Endothelial cell of umbilical vein (primary cell): Measurements from ENCODE around the gene NUDT5. TPM values are rescaled to one million over a fixed set of nuclear protein-coding genes. Genes with fewer than 3 reads are reported as not detected.

ENCODE experiments used
- BruUV-seq: library from RNA; stranded (reverse); fragments of 400-500 nt; replicated peaks from 2 replicates; lab custom pipeline; 2021; lab: Mats Ljungman, UMichigan
- CTCF ChIA-PET: fragments of 300-600, 350-600 bp; sonication (Branson Sonifier 250); formaldehyde crosslinking; loops from one replicate; lab custom pipeline; 2021; ENCODE audit warnings: antibody characterized with exemption, inconsistent platforms; lab: Charles Lee
- POLR2A ChIA-PET: fragments of 300-600, 350-600 bp; sonication (Branson Sonifier 250); formaldehyde crosslinking; loops from one replicate; lab custom pipeline; 2021; ENCODE audit warnings: antibody characterized with exemption, inconsistent platforms; lab: Charles Lee
- DNase-seq: peaks from one replicate; pipeline ENCODE4 v3.0.0-alpha.2; 2011; ENCODE audit warnings: low read depth, low spot score
- FAIRE-seq: peaks from 2 replicates; lab custom pipeline; 2011; peaks lifted over from hg19 to GRCh38; lab: Jason Lieb, UNC
- H2AFZ ChIP-seq: 2 replicates; pipeline ENCODE4 v1.6.0; 2012; ENCODE audit warnings: low read depth, low read length, control low read depth, inconsistent platforms
- H3K27ac ChIP-seq: 2 replicates; pipeline ENCODE4 v1.5.1; 2011; ENCODE audit warnings: low read depth, mild to moderate bottlenecking, control low read depth, low read length, moderate library complexity; ENCODE audit not compliant: insufficient read depth
- H3K27me3 ChIP-seq, 2 experiments: 2 replicates each; pipeline versions ENCODE4 v1.6.0 to v1.6.1; 2011; ENCODE audit warnings: low read length in 2 of 2, mixed read lengths in 1 of 2; ENCODE audit not compliant: control insufficient read depth in 2 of 2, insufficient read depth in 2 of 2
- H3K36me3 ChIP-seq, 2 experiments: 2 replicates in 1 of 2; 3 replicates in 1 of 2; pipeline ENCODE4 v1.5.1; 2011; ENCODE audit warnings: low read length in 2 of 2, mild to moderate bottlenecking in 1 of 2, moderate library complexity in 1 of 2; ENCODE audit not compliant: control insufficient read depth in 2 of 2, insufficient read depth in 2 of 2; ENCODE audit errors: extremely low read depth in 1 of 2
- H3K4me1 ChIP-seq: 3 replicates; pipeline ENCODE4 v1.5.1; 2011; ENCODE audit warnings: mild to moderate bottlenecking, low read length; ENCODE audit not compliant: control insufficient read depth, insufficient read depth; ENCODE audit errors: extremely low read depth
- H3K4me2 ChIP-seq: 2 replicates; pipeline ENCODE4 v1.6.1; 2011; ENCODE audit warnings: low read length, control low read depth, mixed read lengths; ENCODE audit not compliant: insufficient read depth
- H3K4me3 ChIP-seq, 3 experiments: fragments of 200-600 bp in 1 of 3; sonication (generic), shearing (Covaris generic) in 1 of 3; replicated peaks in 1 of 3; 2 replicates each; pipeline ENCODE4 v1.5.1; 2011 to 2016; ENCODE audit warnings: control low read depth in 3 of 3, low read length in 3 of 3, mild to moderate bottlenecking in 2 of 3, inconsistent platforms in 1 of 3, low read depth in 1 of 3, moderate library complexity in 1 of 3; ENCODE audit not compliant: insufficient read depth in 1 of 3
- H3K79me2 ChIP-seq: 2 replicates; pipeline ENCODE4 v1.6.0; 2012; ENCODE audit warnings: low read length, inconsistent platforms; ENCODE audit not compliant: control insufficient read depth, insufficient read depth
- H3K9ac ChIP-seq: replicated peaks from 2 replicates; pipeline ENCODE3; 2011; ENCODE audit warnings: low read length, control low read depth; ENCODE audit not compliant: insufficient read depth; ENCODE audit errors: extremely low read depth
- H3K9me1 ChIP-seq: replicated peaks from 3 replicates; pipeline ENCODE4 v1.6.0; 2011; ENCODE audit warnings: mild to moderate bottlenecking, low read length; ENCODE audit not compliant: control insufficient read depth, insufficient read depth; ENCODE audit errors: extremely low read depth
- H3K9me3 ChIP-seq: replicated peaks from 2 replicates; pipeline ENCODE4 v1.5.1; 2012; ENCODE audit warnings: low read length, inconsistent platforms; ENCODE audit not compliant: control insufficient read depth, insufficient read depth
- H4K20me1 ChIP-seq: replicated peaks from 2 replicates; pipeline ENCODE3; 2011; ENCODE audit warnings: mild to moderate bottlenecking, low read length; ENCODE audit not compliant: control insufficient read depth, insufficient read depth; ENCODE audit errors: extremely low read depth
- CTCF ChIP-seq, 2 donors: IDR thresholded peaks; 1 replicate in 1 of 2; 2 replicates in 1 of 2; pipeline ENCODE4 v1.5.1; 2011; ENCODE audit warnings: low read length in 2 of 2, mild to moderate bottlenecking in 2 of 2, moderate library complexity in 2 of 2, control low read depth in 1 of 2, inconsistent platforms in 1 of 2, low read depth in 1 of 2; ENCODE audit not compliant: insufficient read depth in 1 of 2; ENCODE audit errors: extremely low read depth in 1 of 2
- EZH2 ChIP-seq: IDR thresholded peaks from 2 replicates; pipeline ENCODE4 v1.6.1; 2012; ENCODE audit warnings: borderline replicate concordance, low read depth, mild to moderate bottlenecking, moderate library complexity, low read length, inconsistent platforms; ENCODE audit not compliant: severe bottlenecking
- FOS ChIP-seq: IDR thresholded peaks from 2 replicates; pipeline ENCODE4 v1.6.1; 2011; ENCODE audit warnings: mild to moderate bottlenecking, low read length, moderate library complexity, borderline replicate concordance; ENCODE audit not compliant: insufficient read depth
- GATA2 ChIP-seq: IDR thresholded peaks from 2 replicates; pipeline ENCODE4 v1.7.0; 2011; ENCODE audit warnings: low read depth, mild to moderate bottlenecking, moderate library complexity, mixed read lengths, low read length; ENCODE audit not compliant: insufficient read length, insufficient read depth
- JUN ChIP-seq: IDR thresholded peaks from 2 replicates; pipeline ENCODE4 v1.6.1; 2011; ENCODE audit warnings: borderline replicate concordance, low read depth; ENCODE audit not compliant: insufficient read length, insufficient read depth
- MAX ChIP-seq: IDR thresholded peaks from 2 replicates; pipeline ENCODE4 v1.6.1; 2011; ENCODE audit not compliant: insufficient read depth, insufficient read length
- MYC ChIP-seq: IDR thresholded peaks from one replicate; pipeline ENCODE4 v1.6.1; 2011; ENCODE audit warnings: mild to moderate bottlenecking, low read depth, low read length
- POLR2A ChIP-seq: IDR thresholded peaks from 2 replicates; pipeline ENCODE4 v1.6.1; 2012; ENCODE audit warnings: low read depth, mild to moderate bottlenecking, control low read depth, low read length
- POLR2AphosphoS5 ChIP-seq: IDR thresholded peaks from 2 replicates; pipeline ENCODE4 v1.6.1; 2012; ENCODE audit warnings: low read depth, mild to moderate bottlenecking, control low read depth, low read length, moderate library complexity; ENCODE audit not compliant: insufficient read depth
- dilution Hi-C: fragments of 300-500 bp; cut with MboI; formaldehyde crosslinking; loops from one replicate; pipeline ENCODE4 v1.15.0; 2019; ENCODE audit warnings: low sequenced_read_pairs; ENCODE audit not compliant: extremely low pct_ligation_motif_present
- intact Hi-C: fragments of 100-400 bp; cut with micrococcal nuclease; formaldehyde crosslinking; loops from one replicate; pipeline ENCODE4 v1.10.0; 2022
- polyA plus RNA-seq, 4 experiments: library from polyadenylated mRNA; depleted of rRNA in 3 of 4; stranded (reverse) in 3 of 4; unstranded in 1 of 4; fragments of >200 nt; gene quantifications; 2 replicates each; pipeline versions ENCODE4 v1.2.1 to v1.2.3, GENCODE V29; 2011 to 2012; ENCODE audit warnings: missing spikeins in 1 of 4
- total RNA-seq: library from RNA; stranded (reverse); gene quantifications from 2 replicates; pipeline ENCODE4 v1.2.3, GENCODE V29; 2021

NUDT5 gene
- total and polyA plus RNA-seq, 2 donors (not counting 3 experiments of a cell fraction or from before 2014, with no cell fraction given) = 81.8 to 87.8 TPM

GRCh38 chr10:12243864-12244620 lies 48.4 kb upstream of the NUDT5 start:
- peaks cover 0 to 13% of the 10 kb centered on the region in 2 experiments for H3K36me3 ChIP-seq
- no peak overlapping the region for H3K27ac ChIP-seq
- intact Hi-C loops = no loop called here
- ChIA-PET CTCF (no interaction called here), POLR2A (no interaction called here)
- BruUV-seq = no TSS peak
- DNase-seq = no peak
- H3K4me1 ChIP-seq = no peaks in the 10 kb centered on the region
- H3K9ac ChIP-seq = no peak overlapping the region
- H3K9me3 ChIP-seq = no peaks in the 10 kb centered on the region
- H3K9me1 ChIP-seq = no peaks in the 10 kb centered on the region
- no peaks in the 10 kb centered on the region for H3K27me3 ChIP-seq
- H3K79me2 ChIP-seq = peaks cover 2% of the 10 kb centered on the region
- TF ChIP-seq POLR2A (no peak), EZH2 (no peak), FOS (no peak), JUN (no peak), MAX (no peak), POLR2AphosphoS5 (no peak), GATA2 (no peak), MYC (no peak), CTCF (IDR thresholded peaks at IDR 0.05; ENCODE audit: extremely low read depth in 1 of 2, insufficient read depth in 1 of 2, low read depth in 1 of 2, low read length in 2 of 2) (no peak)
- H3K4me2 ChIP-seq = no peak overlapping the region
- no peaks in the 10 kb centered on the region for H4K20me1 ChIP-seq
- dilution Hi-C loops = no loop called here
- H2AFZ ChIP-seq = no peak overlapping the region
- no peak for FAIRE-seq
- H3K4me3 ChIP-seq = no peak overlapping the region
